HG02571 (cell line): ENCODE measurements around the gene MAGI3.
"Not testable (repeated sequence)": the region's sequence is repeated elsewhere in the genome, so short reads cannot be mapped to it uniquely, and the experiment has no call there.

Experiments
- ATAC-seq: cut with Tn5 transposase; IDR thresholded peaks from one replicate; pipeline ENCODE4 v1.9.1; 2021; ENCODE audit warnings: mild to moderate bottlenecking, moderate library complexity; ENCODE audit not compliant: unreplicated experiment

MAGI3 gene

DNA sequence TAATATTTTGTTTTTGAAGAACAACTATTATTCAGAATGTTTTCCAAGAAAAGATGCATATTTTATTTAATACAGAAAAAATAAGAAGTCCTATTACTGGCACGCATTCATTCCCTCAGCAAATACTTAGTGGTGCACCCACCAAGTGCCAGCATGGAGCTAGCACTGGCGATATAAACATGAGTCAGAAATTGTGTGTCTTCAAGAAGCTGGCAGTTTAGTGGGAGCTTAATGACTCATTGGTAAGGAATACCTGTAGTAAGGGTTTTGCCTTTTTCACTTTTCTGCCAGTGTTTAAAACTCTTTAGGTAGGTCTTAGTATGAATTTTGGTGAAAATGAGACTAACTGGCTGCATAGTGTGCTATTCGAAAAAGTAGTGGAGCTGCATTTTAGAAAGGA lies 6.3 kb downstream of the MAGI3 start:
- no peak for ATAC-seq

DNA sequence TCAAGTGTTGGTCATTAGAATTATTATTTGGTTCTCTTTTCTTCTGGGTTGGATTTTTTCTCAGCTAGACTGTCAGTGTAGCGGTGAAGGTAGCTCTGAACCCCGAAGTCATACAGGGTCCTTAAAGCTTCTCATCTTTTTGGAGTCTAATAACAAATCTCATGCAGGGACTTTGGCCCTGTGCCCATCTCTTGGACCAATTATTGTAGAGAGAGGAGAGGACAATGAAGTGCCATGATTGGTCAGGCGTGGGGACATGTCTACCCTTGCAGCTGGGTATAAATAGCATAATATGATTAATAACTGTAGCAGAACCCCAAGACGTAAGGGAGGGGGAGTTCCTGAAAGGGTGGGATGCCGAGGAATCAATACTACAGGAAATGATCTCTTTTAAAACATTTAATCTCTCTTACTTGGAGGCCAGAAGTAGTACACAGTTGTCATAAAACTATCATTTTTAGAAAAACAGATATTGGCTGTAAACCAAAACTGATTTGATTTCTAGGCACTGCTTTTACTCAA lies 8.8 kb downstream of the MAGI3 start:
- ATAC-seq, result no peak

- ATAC-seq, result no peak
Measured at GRCh38 chr1:113401067-113401466, 10.8 kb downstream of the MAGI3 start.

DNA sequence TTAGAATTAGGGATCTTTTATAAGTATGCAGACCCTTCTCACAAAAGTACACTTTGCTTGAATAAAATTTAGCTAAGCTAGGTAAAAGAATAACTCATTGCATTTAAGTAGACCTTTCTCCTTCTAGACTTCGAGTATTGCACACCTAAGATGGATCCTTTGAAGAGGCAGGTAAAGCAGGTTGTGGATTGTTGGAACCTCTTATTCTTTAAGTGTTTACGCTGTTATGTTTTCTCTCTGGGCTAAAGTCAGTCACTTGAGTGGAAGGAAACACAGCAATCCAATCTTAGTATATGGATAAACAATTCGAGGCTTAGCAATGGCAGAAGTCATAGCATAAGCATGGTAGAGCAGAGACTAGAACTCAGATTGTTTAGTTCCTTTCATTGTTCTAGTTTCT lies 11.4 kb downstream of the MAGI3 start:
- no peak for ATAC-seq

- no peak for ATAC-seq
Measured at GRCh38 chr1:113403065-113403464, 12.8 kb downstream of the MAGI3 start.

DNA sequence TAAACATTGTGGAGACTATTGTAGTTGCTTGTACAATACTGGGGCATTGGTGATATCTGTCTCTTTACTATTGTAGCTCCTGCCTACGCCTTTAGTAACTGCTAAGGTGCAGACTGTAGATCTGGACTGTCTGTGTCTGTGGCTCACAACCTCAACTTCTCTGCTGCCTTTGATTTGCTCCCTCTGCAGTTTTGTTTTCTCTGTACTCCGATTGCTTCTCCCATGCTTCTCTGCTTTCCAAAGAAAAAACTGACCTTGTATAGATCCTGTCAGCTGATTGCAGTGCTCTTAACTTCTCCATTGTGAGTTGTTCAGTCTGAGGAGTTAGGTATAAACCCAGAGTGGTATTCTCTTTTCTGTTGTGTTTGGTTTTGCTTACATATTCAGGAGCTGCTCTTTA lies 15.3 kb downstream of the MAGI3 start:
- ATAC-seq, result no peak

- ATAC-seq, result not testable (repeated sequence)
Measured at GRCh38 chr1:113406149-113406548, 15.8 kb downstream of the MAGI3 start.

- ATAC-seq, result no peak
Measured at GRCh38 chr1:113409363-113409762, 19.0 kb downstream of the MAGI3 start.

DNA sequence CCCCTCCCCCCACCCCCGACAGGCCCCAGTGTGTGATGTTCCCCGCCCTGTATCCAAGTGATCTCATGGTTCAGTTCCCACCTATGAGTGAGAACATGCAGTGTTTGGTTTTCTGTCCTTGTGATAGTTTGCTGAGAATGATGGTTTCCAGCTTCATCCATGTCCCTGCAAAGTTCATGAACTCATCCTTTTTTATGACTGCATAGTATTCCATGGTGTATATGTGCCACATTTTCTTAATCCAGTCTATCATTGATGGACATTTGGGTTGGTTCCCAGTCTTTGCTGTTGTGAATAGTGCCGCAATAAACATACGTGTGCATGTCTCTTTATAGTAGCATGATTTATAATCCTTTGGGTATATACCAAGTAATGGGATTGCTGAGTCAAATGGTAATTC lies 21.7 kb downstream of the MAGI3 start:
- ATAC-seq, result not testable (repeated sequence)

DNA sequence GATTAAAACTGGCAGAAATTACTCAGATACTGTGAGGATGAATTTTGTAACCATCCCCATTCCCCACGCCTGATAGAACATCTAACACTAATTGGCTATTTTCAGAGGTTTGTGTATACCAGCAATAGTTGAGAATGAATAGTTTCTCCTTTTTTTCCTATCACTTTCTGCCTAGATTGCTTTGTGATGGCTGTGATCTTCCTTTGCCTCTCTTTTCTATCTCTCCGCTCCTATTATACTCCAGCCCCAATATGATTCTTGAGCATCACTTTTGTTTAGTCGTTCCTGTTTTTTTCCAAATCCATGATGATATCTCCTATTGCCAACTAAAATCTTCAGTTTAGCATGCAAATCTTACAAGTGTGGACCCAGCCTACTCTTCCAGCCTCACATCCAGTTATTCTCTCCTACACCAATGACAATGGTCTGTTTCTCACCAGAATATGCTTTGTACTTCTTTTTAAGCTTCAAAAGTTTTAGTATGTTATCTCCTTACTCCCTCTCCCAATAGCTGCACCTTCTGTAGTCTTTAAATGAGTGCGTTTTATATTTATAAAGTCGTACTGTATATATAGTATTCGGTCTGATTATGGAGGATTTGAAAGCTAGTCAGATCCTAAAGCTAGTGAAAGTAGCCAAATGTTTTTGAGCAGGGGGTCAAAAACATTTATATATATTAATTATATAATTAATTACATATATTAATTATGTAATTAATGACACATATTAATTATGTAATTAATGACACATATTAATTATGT lies 25.2 kb downstream of the MAGI3 start:
- no peak for ATAC-seq

DNA sequence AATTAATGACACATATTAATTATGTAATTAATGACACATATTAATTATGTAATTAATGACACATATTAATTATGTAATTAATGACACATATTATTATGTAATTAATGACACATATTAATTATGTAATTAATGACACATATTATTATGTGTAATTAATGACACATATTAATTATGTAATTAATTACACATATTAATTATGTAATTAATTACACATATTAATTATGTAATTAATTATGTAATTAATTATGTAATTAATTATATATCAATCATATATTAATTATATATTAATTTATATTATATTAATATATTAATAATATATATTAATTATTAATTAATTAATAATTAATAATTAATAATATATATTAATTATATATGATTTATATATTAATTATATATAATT lies 25.8 kb downstream of the MAGI3 start:
- not testable (repeated sequence) for ATAC-seq

DNA sequence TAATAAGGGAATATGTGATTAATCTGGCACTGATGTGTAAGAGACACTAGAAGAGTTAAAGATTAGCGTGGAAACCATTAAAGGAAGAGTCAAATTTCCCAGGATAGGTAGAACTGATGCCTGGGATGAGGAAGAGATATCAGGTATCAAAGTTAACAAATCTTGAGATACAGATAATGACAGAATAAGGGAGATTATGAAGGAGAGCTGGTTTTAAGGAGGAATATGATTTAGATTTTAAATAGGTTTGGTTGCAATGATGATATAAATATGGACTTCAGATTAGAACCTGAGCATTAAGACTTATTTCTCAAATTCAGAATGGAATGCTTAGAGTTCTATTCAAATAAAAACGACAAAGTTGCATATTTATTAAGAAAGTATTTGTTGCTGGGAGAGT lies 26.2 kb downstream of the MAGI3 start:
- ATAC-seq, result no peak

DNA sequence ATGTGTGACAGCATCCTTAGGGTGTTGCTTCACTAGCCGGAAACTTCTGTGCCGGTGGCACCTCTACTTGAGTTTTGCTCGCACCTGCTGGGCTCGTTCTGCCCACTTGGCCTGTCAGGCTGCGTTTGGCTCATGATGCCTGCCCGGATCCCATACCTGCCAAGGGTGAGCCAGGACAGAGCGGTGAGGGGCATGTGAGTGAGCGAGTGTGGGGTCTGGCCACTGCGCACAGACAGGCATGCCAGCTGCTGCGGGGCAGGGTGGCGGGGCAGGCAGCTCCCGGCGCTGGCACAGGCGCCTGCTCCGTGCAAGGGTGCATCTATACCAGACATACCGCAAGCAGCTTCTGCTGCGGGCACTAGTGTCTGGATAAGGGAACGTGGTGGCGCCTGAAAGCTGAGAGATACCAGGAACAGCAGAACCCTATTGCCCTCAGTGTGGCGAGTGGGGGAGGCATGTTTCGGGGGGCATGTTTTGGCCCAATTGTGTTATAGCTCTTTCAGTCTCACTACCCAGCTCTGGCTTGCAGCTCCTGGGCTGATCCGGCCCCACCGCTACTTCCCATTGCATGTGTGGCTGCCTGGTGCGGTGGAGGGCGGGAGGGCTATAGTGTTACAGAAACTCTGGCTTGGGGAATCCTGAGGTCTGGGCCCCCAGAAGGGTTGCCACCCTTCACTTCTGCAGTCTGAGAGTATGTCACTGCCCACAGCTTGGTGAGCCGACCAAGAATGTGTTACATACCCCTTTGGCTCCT lies 32.2 kb downstream of the MAGI3 start:
- no peak for ATAC-seq

GRCh38 chr1:113423826-113424225 lies 33.5 kb downstream of the MAGI3 start:
- no peak for ATAC-seq

- no peak for ATAC-seq
Measured at GRCh38 chr1:113429461-113430153, 39.3 kb downstream of the MAGI3 start.

DNA sequence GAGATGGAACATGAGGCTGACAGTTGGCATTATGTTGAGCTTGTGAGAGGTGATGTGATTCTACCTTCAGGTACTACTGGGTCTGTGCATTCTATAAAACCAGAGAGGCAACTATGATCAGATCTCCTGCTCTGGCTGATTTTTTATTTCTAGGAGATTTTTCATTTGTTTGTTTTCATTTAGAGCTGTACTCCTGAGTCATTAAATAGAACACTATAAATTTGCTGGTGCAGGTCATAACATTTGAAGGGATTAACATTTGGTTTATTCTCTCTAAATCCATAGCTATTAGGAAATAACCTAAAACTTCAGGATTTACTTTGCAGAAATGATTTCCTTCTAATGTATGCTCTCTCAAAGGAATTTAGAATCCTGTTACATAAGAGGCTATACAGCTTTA lies 42.9 kb downstream of the MAGI3 start:
- ATAC-seq, result no peak

GRCh38 chr1:113434081-113434873 lies 44.0 kb downstream of the MAGI3 start:
- no peak for ATAC-seq

DNA sequence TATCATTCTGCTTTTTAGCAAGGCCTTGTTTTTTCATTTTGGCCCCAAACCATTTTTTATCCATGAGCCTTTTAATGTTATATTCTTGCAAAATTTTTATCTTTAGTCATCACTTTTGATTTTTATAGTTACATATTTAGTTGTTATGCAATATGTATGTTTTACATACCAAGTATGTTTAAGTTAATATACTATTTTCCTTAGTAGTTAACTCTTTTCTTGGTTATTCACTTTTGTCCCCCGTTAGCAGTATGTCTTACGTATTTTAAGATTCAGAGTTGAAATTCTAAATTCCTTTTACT lies 44.5 kb downstream of the MAGI3 start:
- ATAC-seq, result no peak

DNA sequence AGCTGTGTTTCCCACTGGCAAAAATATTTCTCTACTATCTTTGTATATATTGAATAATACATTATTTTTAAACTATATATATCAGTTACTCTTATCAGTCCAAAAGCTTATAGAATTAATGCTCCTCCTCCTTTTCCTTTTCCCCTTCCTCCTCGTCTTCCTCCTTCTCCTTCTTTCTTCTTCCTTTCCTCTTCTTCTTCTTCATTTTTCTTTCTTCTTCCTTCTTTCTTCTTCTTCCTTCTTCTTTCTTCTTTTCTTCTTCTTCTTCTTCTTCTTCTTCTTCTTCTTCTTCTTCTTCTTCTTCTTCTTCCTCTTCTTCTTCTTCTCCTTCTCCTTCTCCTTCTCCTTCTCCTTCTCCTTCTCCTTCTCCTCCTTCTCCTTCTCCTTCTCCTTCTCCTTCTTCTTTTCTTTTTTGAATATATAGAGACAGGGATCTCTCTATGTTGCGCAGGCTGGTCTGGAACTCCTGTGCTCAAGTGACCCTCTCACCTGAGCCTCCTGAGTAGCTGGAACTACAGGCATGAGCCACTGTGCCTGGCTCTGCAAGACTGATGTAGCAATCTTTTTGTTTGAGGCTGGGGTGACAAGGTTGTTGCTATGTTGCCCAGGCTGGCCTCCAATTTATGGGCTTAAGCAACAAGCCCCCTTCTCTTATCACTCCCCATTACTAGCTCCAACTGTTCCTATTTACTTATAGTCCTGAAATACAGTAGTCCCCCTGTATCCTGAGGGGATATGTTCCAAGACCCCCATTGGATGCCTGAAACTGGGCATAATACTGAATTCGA lies 47.4 kb downstream of the MAGI3 start:
- no peak for ATAC-seq
